CD4-positive, CD25-positive, alpha-beta regulatory T cell (primary cell): ENCODE measurements around the gene TXLNG. TPM values are rescaled to one million over a fixed set of nuclear protein-coding genes. Genes with fewer than 3 reads are reported as not detected.

Experiments used
- ATAC-seq, 2 donors: fragments of 150-1000 bp; cut with Tn5 transposase; one replicate each; pipeline ENCODE4 v1.10.0; 2021; ENCODE audit warnings: low read depth in 2 of 2, moderate number of reproducible peaks in 2 of 2, moderate library complexity in 1 of 2
- DNase-seq, 3 donors: peaks; one replicate each; pipeline versions ENCODE4 v3.0.0 to v3.0.0-alpha.2; 2012 to 2022; ENCODE audit warnings: mixed read lengths in 1 of 3
- H3K27ac ChIP-seq: one replicate; pipeline ENCODE4 v1.7.0; 2013; ENCODE audit warnings: mild to moderate bottlenecking, low read length; ENCODE audit not compliant: insufficient read depth, poor library complexity, severe bottlenecking
- H3K27me3 ChIP-seq: one replicate; pipeline ENCODE4 v1.7.0; 2013; ENCODE audit warnings: low read length; ENCODE audit not compliant: control insufficient read depth, insufficient read depth
- H3K36me3 ChIP-seq: one replicate; pipeline ENCODE4 v1.7.0; 2013; ENCODE audit warnings: mild to moderate bottlenecking, low read length, moderate library complexity; ENCODE audit not compliant: control insufficient read depth, insufficient read depth
- H3K4me1 ChIP-seq: 2 replicates; pipeline ENCODE4 v1.7.0; 2013; ENCODE audit warnings: mild to moderate bottlenecking, low read length; ENCODE audit not compliant: insufficient read depth, control insufficient read depth, poor library complexity, severe bottlenecking
- H3K4me3 ChIP-seq: one replicate; pipeline ENCODE4 v1.7.0; 2013; ENCODE audit warnings: low read depth, mild to moderate bottlenecking, low read length, moderate library complexity
- H3K9me3 ChIP-seq, 2 experiments: 1 replicate in 1 of 2; 2 replicates in 1 of 2; pipeline ENCODE4 v1.7.0; 2013; ENCODE audit warnings: low read length in 2 of 2, mild to moderate bottlenecking in 1 of 2, moderate library complexity in 1 of 2; ENCODE audit not compliant: control insufficient read depth in 2 of 2
- H3K27ac Mint-ChIP-seq, 3 donors: one replicate each; pipeline ENCODE4 v1.8.0; 2020 to 2022; ENCODE audit warnings: mild to moderate bottlenecking in 3 of 3, mixed read lengths in 3 of 3, moderate library complexity in 2 of 3
- H3K27me3 Mint-ChIP-seq: one replicate; pipeline ENCODE4 v1.8.0; 2022; ENCODE audit warnings: mild to moderate bottlenecking, mixed read lengths
- H3K36me3 Mint-ChIP-seq: one replicate; pipeline ENCODE4 v1.8.0; 2020; ENCODE audit warnings: mixed read lengths
- H3K4me1 Mint-ChIP-seq, 4 donors: one replicate each; pipeline ENCODE4 v1.8.0; 2020 to 2022; ENCODE audit warnings: mixed read lengths in 4 of 4, mild to moderate bottlenecking in 1 of 4
- H3K4me3 Mint-ChIP-seq, 4 donors: one replicate each; pipeline ENCODE4 v1.8.0; 2020 to 2022; ENCODE audit warnings: mild to moderate bottlenecking in 4 of 4, mixed read lengths in 4 of 4, moderate library complexity in 3 of 4
- H3K9me3 Mint-ChIP-seq, 7 donors: one replicate each; pipeline ENCODE4 v1.8.0; 2020 to 2022; ENCODE audit warnings: mixed read lengths in 7 of 7, mild to moderate bottlenecking in 3 of 7, moderate library complexity in 2 of 7
- polyA plus RNA-seq, 4 donors: library from polyadenylated mRNA; unstranded; fragments of 300-500 nt; fragmentation: Illumina TruSeq; gene quantifications; one replicate each; pipeline ENCODE4 v1.2.3, GENCODE V29; 2021
- total RNA-seq: library from RNA; stranded (reverse); gene quantifications from one replicate; pipeline ENCODE4 v1.2.3, GENCODE V29; 2022

The TXLNG gene
- total and polyA plus RNA-seq, 5 donors from 2014 or later = 8.4 to 32.2 (median 21.6) TPM

GRCh38 chrX:16842684-16843083 is 56.4 kb downstream of the TXLNG start:
- ATAC-seq (no peak), DNase-seq (no peak)
- Mint-ChIP-seq H3K4me1 (peaks cover 0 to 5% (median 2%) of the 10 kb centered on the region in 4 donors), H3K36me3 (peaks cover 60% of the 10 kb centered on the region), H3K27me3 (no peaks in the 10 kb centered on the region), H3K27ac (no peak overlapping the region), H3K4me3 (no peak overlapping the region), H3K9me3 (no peaks in the 10 kb centered on the region)
- peaks cover 61% of the 10 kb centered on the region for H3K36me3 ChIP-seq
- H3K4me1 ChIP-seq = no peaks in the 10 kb centered on the region
- H3K27ac ChIP-seq = no peak overlapping the region
- no peaks in the 10 kb centered on the region for H3K27me3 ChIP-seq
- no peak overlapping the region for H3K4me3 ChIP-seq
- H3K9me3 ChIP-seq = no peaks in the 10 kb centered on the region

GRCh38 chrX:16843208-16843909 is 57.1 kb downstream of the TXLNG start:
- H3K9me3 Mint-ChIP-seq = no peaks in the 10 kb centered on the region
- H3K36me3 Mint-ChIP-seq = peaks cover 58% of the 10 kb centered on the region
- Histone ChIP-seq H3K27ac (no peak overlapping the region), H3K4me3 (no peak overlapping the region), H3K4me1 (no peaks in the 10 kb centered on the region), H3K36me3 (peaks cover 62% of the 10 kb centered on the region), H3K9me3 (no peaks in the 10 kb centered on the region), H3K27me3 (no peaks in the 10 kb centered on the region)
- ATAC-seq (no peak), DNase-seq (no peak)
- peak overlapping the region in 1 of 3 donors; percentile 71 for H3K27ac Mint-ChIP-seq
- no peak overlapping the region for H3K4me3 Mint-ChIP-seq
- H3K4me1 Mint-ChIP-seq = peaks cover 0 to 5% (median 2%) of the 10 kb centered on the region in 4 donors
- no peaks in the 10 kb centered on the region for H3K27me3 Mint-ChIP-seq

GRCh38 chrX:16845686-16846085 is 59.4 kb downstream of the TXLNG start:
- H3K4me1 Mint-ChIP-seq = peaks cover 0 to 5% (median 2%) of the 10 kb centered on the region in 4 donors
- H3K4me3 ChIP-seq = no peak overlapping the region
- H3K36me3 Mint-ChIP-seq = peaks cover 57% of the 10 kb centered on the region
- H3K36me3 ChIP-seq = peaks cover 63% of the 10 kb centered on the region
- no peak overlapping the region for H3K27ac Mint-ChIP-seq
- no peaks in the 10 kb centered on the region for H3K27me3 Mint-ChIP-seq
- peak in 1 of 2 donors; percentile 52 for ATAC-seq
- no peak overlapping the region for H3K27ac ChIP-seq
- no peak overlapping the region for H3K4me3 Mint-ChIP-seq
- H3K4me1 ChIP-seq = no peaks in the 10 kb centered on the region
- H3K27me3 ChIP-seq = no peaks in the 10 kb centered on the region
- H3K9me3 ChIP-seq = no peaks in the 10 kb centered on the region
- no peak for DNase-seq
- H3K9me3 Mint-ChIP-seq = no peaks in the 10 kb centered on the region

- ATAC-seq (no peak), DNase-seq (no peak)
- peaks cover 0 to 11% (median 4%) of the 10 kb centered on the region in 4 donors for H3K4me1 Mint-ChIP-seq
- no peaks in the 10 kb centered on the region for H3K9me3 Mint-ChIP-seq
- H3K27me3 Mint-ChIP-seq = no peaks in the 10 kb centered on the region
- no peak overlapping the region for H3K27ac Mint-ChIP-seq
- H3K36me3 ChIP-seq = peaks cover 68% of the 10 kb centered on the region
- H3K27ac ChIP-seq = no peak overlapping the region
- H3K36me3 Mint-ChIP-seq = peaks cover 52% of the 10 kb centered on the region
- no peak overlapping the region for H3K4me3 Mint-ChIP-seq
- no peaks in the 10 kb centered on the region for H3K27me3 ChIP-seq
- H3K4me3 ChIP-seq = no peak overlapping the region
- no peaks in the 10 kb centered on the region for H3K4me1 ChIP-seq
- no peaks in the 10 kb centered on the region for H3K9me3 ChIP-seq
Observed at GRCh38 chrX:16848541-16848940, 62.3 kb downstream of the TXLNG start.

- H3K27me3 Mint-ChIP-seq = no peaks in the 10 kb centered on the region
Observed at GRCh38 chrX:16851421-16851820, 65.2 kb downstream of the TXLNG start.

GRCh38 chrX:16851827-16852226 is 65.6 kb downstream of the TXLNG start:
- no peak for DNase-seq
- H3K9me3 Mint-ChIP-seq = no peaks in the 10 kb centered on the region
- no peak overlapping the region for H3K4me3 Mint-ChIP-seq
- H3K27ac Mint-ChIP-seq = peak overlapping the region in 1 of 3 donors; percentile 9
- H3K27me3 Mint-ChIP-seq = no peaks in the 10 kb centered on the region
- no peak for ATAC-seq
- Histone ChIP-seq H3K27me3 (no peaks in the 10 kb centered on the region), H3K4me1 (no peaks in the 10 kb centered on the region), H3K9me3 (no peaks in the 10 kb centered on the region), H3K36me3 (peaks cover 55% of the 10 kb centered on the region), H3K4me3 (no peak overlapping the region), H3K27ac (no peak overlapping the region)
- H3K36me3 Mint-ChIP-seq = peaks cover 44% of the 10 kb centered on the region
- H3K4me1 Mint-ChIP-seq = peaks cover 4 to 9% (median 5%) of the 10 kb centered on the region in 4 donors

More at GRCh38 chrX:16851421-16851820, 65.2 kb downstream of the TXLNG start:
- H3K27ac ChIP-seq = no peak overlapping the region
- peaks cover 4 to 6% (median 5%) of the 10 kb centered on the region in 4 donors for H3K4me1 Mint-ChIP-seq
- no peak overlapping the region for H3K4me3 ChIP-seq
- peaks cover 40% of the 10 kb centered on the region for H3K36me3 Mint-ChIP-seq
- no peak for ATAC-seq
- H3K4me3 Mint-ChIP-seq = no peak overlapping the region
- no peak for DNase-seq
- H3K4me1 ChIP-seq = no peaks in the 10 kb centered on the region
- H3K27ac Mint-ChIP-seq = peak overlapping the region in 1 of 3 donors; percentile 9
- H3K9me3 Mint-ChIP-seq = no peaks in the 10 kb centered on the region
- no peaks in the 10 kb centered on the region for H3K27me3 ChIP-seq
- H3K36me3 ChIP-seq = peaks cover 54% of the 10 kb centered on the region
- H3K9me3 ChIP-seq = no peaks in the 10 kb centered on the region

GRCh38 chrX:16852617-16853179 is 66.4 kb downstream of the TXLNG start:
- Mint-ChIP-seq H3K9me3 (no peaks in the 10 kb centered on the region), H3K27me3 (no peaks in the 10 kb centered on the region), H3K4me1 (peaks cover 6 to 13% (median 7%) of the 10 kb centered on the region in 4 donors), H3K27ac (no peak overlapping the region), H3K4me3 (no peak overlapping the region), H3K36me3 (peaks cover 53% of the 10 kb centered on the region)
- no peaks in the 10 kb centered on the region for H3K27me3 ChIP-seq
- ATAC-seq (peak in 1 of 2 donors; percentile 66), DNase-seq (no peak)
- H3K36me3 ChIP-seq = peaks cover 59% of the 10 kb centered on the region
- H3K27ac ChIP-seq = no peak overlapping the region
- no peaks in the 10 kb centered on the region for H3K9me3 ChIP-seq
- no peaks in the 10 kb centered on the region for H3K4me1 ChIP-seq
- no peak overlapping the region for H3K4me3 ChIP-seq

- DNase-seq = no peak
- no peak overlapping the region for H3K4me3 ChIP-seq
- no peaks in the 10 kb centered on the region for H3K9me3 Mint-ChIP-seq
- H3K4me1 ChIP-seq = no peaks in the 10 kb centered on the region
- no peak overlapping the region for H3K27ac ChIP-seq
- H3K36me3 ChIP-seq = peaks cover 60% of the 10 kb centered on the region
- H3K4me1 Mint-ChIP-seq = peaks cover 6 to 14% (median 8%) of the 10 kb centered on the region in 4 donors
- H3K27me3 Mint-ChIP-seq = no peaks in the 10 kb centered on the region
- no peaks in the 10 kb centered on the region for H3K9me3 ChIP-seq
- H3K36me3 Mint-ChIP-seq = peaks cover 54% of the 10 kb centered on the region
- H3K27ac Mint-ChIP-seq = peak overlapping the region in 1 of 3 donors; percentile 60
- no peaks in the 10 kb centered on the region for H3K27me3 ChIP-seq
- H3K4me3 Mint-ChIP-seq = no peak overlapping the region
- ATAC-seq = peak in 1 of 2 donors; percentile 62
Observed at GRCh38 chrX:16853537-16853936, 67.3 kb downstream of the TXLNG start.
